ENCODE results near the gene NOS1AP.

Gene NOS1AP

GRCh38 chr1:162128693-162129356 is 59.3 kb downstream of the NOS1AP start:
- no peak overlapping the region for H3K27ac Mint-ChIP-seq
- peaks cover 27 to 32% of the 10 kb centered on the region in 2 donors for H3K27me3 Mint-ChIP-seq
- DNase-seq (no peak), ATAC-seq (replicated peaks) (no peak)
- peaks cover 4 to 5% of the 10 kb centered on the region in 2 donors for H3K9me3 Mint-ChIP-seq
- H3K4me3 Mint-ChIP-seq = no peak overlapping the region
- peaks cover 0 to 3% of the 10 kb centered on the region in 2 donors for H3K36me3 Mint-ChIP-seq
- no peaks in the 10 kb centered on the region for H3K4me1 Mint-ChIP-seq

- H3K4me1 Mint-ChIP-seq = no peaks in the 10 kb centered on the region
- H3K4me3 Mint-ChIP-seq = no peak overlapping the region
- peaks cover 4 to 5% of the 10 kb centered on the region in 2 donors for H3K9me3 Mint-ChIP-seq
- peaks cover 0 to 3% of the 10 kb centered on the region in 2 donors for H3K36me3 Mint-ChIP-seq
- DNase-seq (no peak), ATAC-seq (replicated peaks) (no peak)
- no peak overlapping the region for H3K27ac Mint-ChIP-seq
- peaks cover 33 to 41% of the 10 kb centered on the region in 2 donors for H3K27me3 Mint-ChIP-seq
These were observed 60.8 kb downstream of the NOS1AP start for GRCh38 chr1:162130308-162130707.

- Mint-ChIP-seq H3K4me1 (no peaks in the 10 kb centered on the region), H3K27me3 (peaks cover 29 to 47% of the 10 kb centered on the region in 2 donors), H3K36me3 (no peaks in the 10 kb centered on the region), H3K27ac (no peak overlapping the region), H3K4me3 (no peak overlapping the region), H3K9me3 (no peaks in the 10 kb centered on the region)
- DNase-seq (no peak), ATAC-seq (replicated peaks) (no peak)
These were observed 62.2 kb downstream of the NOS1AP start for GRCh38 chr1:162131400-162132321.

- DNase-seq (no peak), ATAC-seq (replicated peaks) (no peak)
- Mint-ChIP-seq H3K27me3 (peaks cover 37 to 47% of the 10 kb centered on the region in 2 donors), H3K27ac (no peak overlapping the region), H3K4me3 (no peak overlapping the region), H3K36me3 (no peaks in the 10 kb centered on the region), H3K4me1 (no peaks in the 10 kb centered on the region), H3K9me3 (no peaks in the 10 kb centered on the region)
These were observed 64.1 kb downstream of the NOS1AP start for GRCh38 chr1:162133566-162133965.

GRCh38 chr1:162134646-162135045 is 65.2 kb downstream of the NOS1AP start:
- no peak for ATAC-seq (replicated peaks)
- Mint-ChIP-seq H3K27me3 (peaks cover 34 to 38% of the 10 kb centered on the region in 2 donors), H3K27ac (no peak overlapping the region), H3K4me3 (no peak overlapping the region), H3K36me3 (no peaks in the 10 kb centered on the region), H3K4me1 (no peaks in the 10 kb centered on the region), H3K9me3 (no peaks in the 10 kb centered on the region)
- no peak for DNase-seq

- no peak for DNase-seq
- peaks cover 34 to 36% of the 10 kb centered on the region in 2 donors for H3K27me3 Mint-ChIP-seq
- no peak overlapping the region for H3K27ac Mint-ChIP-seq
- H3K4me3 Mint-ChIP-seq = no peak overlapping the region
- no peaks in the 10 kb centered on the region for H3K4me1 Mint-ChIP-seq
- no peak for ATAC-seq (replicated peaks)
- H3K9me3 Mint-ChIP-seq = no peaks in the 10 kb centered on the region
- no peaks in the 10 kb centered on the region for H3K36me3 Mint-ChIP-seq
These were observed 65.8 kb downstream of the NOS1AP start for GRCh38 chr1:162135271-162135775.

- Mint-ChIP-seq H3K4me3 (no peak overlapping the region), H3K27me3 (peaks cover 34 to 36% of the 10 kb centered on the region in 2 donors), H3K27ac (no peak overlapping the region), H3K4me1 (no peaks in the 10 kb centered on the region), H3K9me3 (no peaks in the 10 kb centered on the region), H3K36me3 (no peaks in the 10 kb centered on the region)
- ATAC-seq (replicated peaks) = no peak
- DNase-seq = no peak
These were observed 67.3 kb downstream of the NOS1AP start for GRCh38 chr1:162136760-162137159.

- ATAC-seq (replicated peaks) = no peak
- Mint-ChIP-seq H3K27ac (no peak overlapping the region), H3K4me3 (no peak overlapping the region), H3K4me1 (no peaks in the 10 kb centered on the region), H3K36me3 (no peaks in the 10 kb centered on the region), H3K27me3 (peaks cover 30 to 38% of the 10 kb centered on the region in 2 donors), H3K9me3 (no peaks in the 10 kb centered on the region)
- no peak for DNase-seq
These were observed 67.9 kb downstream of the NOS1AP start for GRCh38 chr1:162137179-162137960.

- Mint-ChIP-seq H3K27ac (no peak overlapping the region), H3K27me3 (peaks cover 27 to 38% of the 10 kb centered on the region in 2 donors), H3K4me1 (no peaks in the 10 kb centered on the region), H3K4me3 (no peak overlapping the region), H3K36me3 (no peaks in the 10 kb centered on the region), H3K9me3 (no peaks in the 10 kb centered on the region)
- ATAC-seq (replicated peaks) = no peak
- no peak for DNase-seq
These were observed 68.6 kb downstream of the NOS1AP start for GRCh38 chr1:162138112-162138511.

GRCh38 chr1:162138599-162139181 is 69.2 kb downstream of the NOS1AP start:
- Mint-ChIP-seq H3K36me3 (no peaks in the 10 kb centered on the region), H3K27me3 (peaks cover 29 to 41% of the 10 kb centered on the region in 2 donors), H3K4me1 (no peaks in the 10 kb centered on the region), H3K9me3 (no peaks in the 10 kb centered on the region), H3K4me3 (no peak overlapping the region), H3K27ac (no peak overlapping the region)
- DNase-seq (no peak), ATAC-seq (replicated peaks) (no peak)

GRCh38 chr1:162139211-162139610 is 69.7 kb downstream of the NOS1AP start:
- Mint-ChIP-seq H3K27me3 (peaks cover 29 to 41% of the 10 kb centered on the region in 2 donors), H3K36me3 (no peaks in the 10 kb centered on the region), H3K9me3 (no peaks in the 10 kb centered on the region), H3K4me1 (no peaks in the 10 kb centered on the region), H3K4me3 (no peak overlapping the region), H3K27ac (no peak overlapping the region)
- no peak for ATAC-seq (replicated peaks)
- no peak for DNase-seq

GRCh38 chr1:162141281-162142054 is 72.0 kb downstream of the NOS1AP start:
- no peaks in the 10 kb centered on the region for H3K4me1 Mint-ChIP-seq
- H3K27ac Mint-ChIP-seq = no peak overlapping the region
- no peak for DNase-seq
- no peaks in the 10 kb centered on the region for H3K9me3 Mint-ChIP-seq
- H3K27me3 Mint-ChIP-seq = peaks cover 21% of the 10 kb centered on the region in 2 donors
- H3K4me3 Mint-ChIP-seq = no peak overlapping the region
- no peaks in the 10 kb centered on the region for H3K36me3 Mint-ChIP-seq
- no peak for ATAC-seq (replicated peaks)

GRCh38 chr1:162142968-162143367 is 73.5 kb downstream of the NOS1AP start:
- Mint-ChIP-seq H3K4me1 (no peaks in the 10 kb centered on the region), H3K27ac (no peak overlapping the region), H3K36me3 (no peaks in the 10 kb centered on the region), H3K9me3 (no peaks in the 10 kb centered on the region), H3K27me3 (peaks cover 13 to 21% of the 10 kb centered on the region in 2 donors), H3K4me3 (no peak overlapping the region)
- ATAC-seq (replicated peaks) (no peak), DNase-seq (no peak)
